Tibial nerve (tissue), 4 donors: Measurements from ENCODE around the gene HSPH1.

Source experiments
- CTCF ChIP-seq, 5 experiments: fragments of 200-600 bp in 3 of 5; fragments of 450-650 bp in 2 of 5; sonication (generic) in 3 of 5; IDR thresholded peaks; one replicate each; pipeline ENCODE4 v1.5.1; 2016 to 2019; ENCODE audit warnings: antibody characterized with exemption in 5 of 5, mild to moderate bottlenecking in 3 of 5, moderate library complexity in 2 of 5
- EP300 ChIP-seq, 2 donors: sonication (generic); formaldehyde crosslinking; IDR thresholded peaks; one replicate each; pipeline ENCODE4 v1.6.1; 2017; ENCODE audit warnings: antibody characterized with exemption in 2 of 2, mild to moderate bottlenecking in 1 of 2
- POLR2A ChIP-seq, 2 donors: fragments of 450-650 bp; IDR thresholded peaks; one replicate each; pipeline ENCODE4 v1.6.1; 2017; ENCODE audit warnings: antibody characterized with exemption in 2 of 2, mild to moderate bottlenecking in 2 of 2, moderate library complexity in 2 of 2

DNA sequence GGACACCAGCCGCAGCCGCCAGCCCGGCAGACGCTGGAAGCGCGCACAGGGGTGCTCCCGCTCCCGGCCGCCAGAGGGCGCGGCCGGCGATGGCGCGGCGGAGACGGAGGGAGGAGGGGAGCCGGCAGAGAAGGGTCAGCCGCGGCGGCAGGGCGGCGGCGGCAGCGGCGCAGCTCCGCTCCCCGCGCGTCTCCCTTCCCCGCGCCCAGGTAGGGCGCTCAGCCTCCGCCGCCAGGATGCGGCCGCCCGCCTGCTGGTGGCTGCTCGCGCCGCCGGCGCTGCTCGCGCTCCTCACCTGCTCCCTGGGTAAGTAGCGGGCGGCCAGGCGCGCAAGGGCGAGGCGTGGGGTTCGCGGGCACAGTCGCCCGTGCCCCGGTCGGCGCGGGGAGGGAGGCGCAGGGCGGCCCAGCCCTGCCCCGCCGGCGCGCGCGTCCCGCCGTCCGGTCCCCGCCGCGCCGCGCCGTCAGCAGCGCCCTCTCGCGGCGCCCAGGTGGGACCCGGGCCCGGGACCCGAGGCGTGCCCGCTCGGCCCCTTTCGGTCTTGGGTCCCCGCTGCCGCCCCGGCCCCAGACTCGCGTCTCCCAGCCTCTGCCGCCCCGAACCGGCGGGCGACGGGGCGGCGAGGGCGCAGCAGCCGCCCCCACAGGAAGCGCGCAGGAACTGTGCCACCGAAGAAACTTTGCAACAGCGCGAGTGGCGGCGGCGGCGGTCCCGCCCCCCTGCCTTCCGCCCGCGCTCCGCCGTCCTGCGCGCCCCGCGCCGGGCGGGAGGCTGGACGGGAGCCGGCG lies 38.3 kb upstream of the HSPH1 start, which contains the start of gene B3GLCT:
- TF ChIP-seq EP300 (IDR thresholded peaks at IDR 0.05) (peak in 1 of 2 donors; percentile 14), CTCF (IDR thresholded peaks at IDR 0.05) (peak; percentile 68 to 97 (median 94)), POLR2A (IDR thresholded peaks at IDR 0.05) (peak in 1 of 2 donors; percentile 29)
